NCI-H187 treated with DMSO at 0.1 percent for 48 hours (cell line): ENCODE results near the gene CHD5.
"Not testable (repeated sequence)": the region's sequence is repeated elsewhere in the genome, so short reads cannot be mapped to it uniquely, and the experiment has no call there.

Source experiments
- DNase-seq: peaks from one replicate; lab custom pipeline; 2025; lab: John Stamatoyannopoulos, UW

The CHD5 gene

DNA sequence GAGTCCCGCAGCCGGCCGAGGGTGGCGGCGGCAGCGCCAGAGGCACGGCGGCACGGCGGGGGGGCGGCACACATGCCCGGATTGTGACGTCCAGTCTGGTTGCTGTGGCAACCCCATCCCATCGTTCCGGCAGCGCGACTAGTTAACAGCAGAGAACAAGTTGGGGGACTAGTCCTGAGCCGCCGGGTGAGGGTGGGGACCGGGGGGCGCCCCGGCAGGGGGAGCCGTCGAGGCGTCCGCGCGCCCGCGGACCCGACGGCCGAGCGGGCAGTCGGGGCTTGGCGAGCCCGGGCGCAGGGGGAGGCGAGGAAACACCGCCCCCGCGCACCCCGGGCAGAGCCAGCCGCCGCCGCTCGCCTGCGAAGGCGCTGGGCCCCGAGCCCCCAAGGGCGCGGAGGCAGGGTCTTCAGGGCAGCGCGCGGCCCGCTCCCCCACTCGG, at the start of gene CHD5:
Gene CHD5 (minus strand): TSS at position 54 of the 439 bp plus-strand sequence. CDS start 298 bp downstream, outside the sequence.
- no peak for DNase-seq

DNA sequence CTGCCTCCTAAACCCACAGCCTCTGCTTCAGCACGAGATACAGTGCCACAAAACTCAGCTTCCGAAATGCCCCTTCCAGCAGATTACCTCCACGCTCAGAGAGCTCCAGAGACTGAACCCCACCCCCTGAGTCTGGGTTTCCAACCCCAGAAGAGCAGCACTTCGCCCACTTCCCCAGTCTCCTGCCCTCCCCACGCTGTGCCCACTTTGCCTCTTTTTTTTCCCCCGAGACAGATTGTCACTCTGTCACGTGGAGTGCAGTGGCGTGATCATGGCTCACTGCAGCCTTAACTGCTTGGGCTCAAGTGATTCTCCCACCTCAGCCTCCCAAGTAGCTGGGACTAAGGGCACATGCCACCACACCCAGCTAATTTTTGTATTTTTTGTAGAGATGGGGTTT, 45.5 kb upstream of the CHD5 start:
- DNase-seq: no peak

DNA sequence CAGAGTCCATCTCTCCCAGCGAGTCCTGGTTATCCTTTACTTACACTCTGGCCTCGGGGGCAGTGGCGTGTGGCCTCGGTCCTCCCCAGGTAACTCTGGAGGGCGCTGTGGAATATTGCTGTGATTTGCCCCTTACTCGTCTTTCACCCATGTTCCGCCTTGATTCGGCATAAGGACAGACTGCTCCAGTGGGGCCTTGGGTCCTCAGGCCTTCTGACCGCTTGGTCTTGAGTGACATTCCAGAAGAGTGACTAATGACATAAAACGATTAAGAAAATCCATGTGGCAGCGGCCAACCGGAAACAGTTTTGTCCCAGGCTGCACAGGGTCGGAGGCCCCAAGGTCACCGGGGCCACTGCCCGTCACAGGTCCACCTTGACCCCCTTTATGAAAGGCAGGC, 44.6 kb upstream of the CHD5 start:
- no peak for DNase-seq

DNA sequence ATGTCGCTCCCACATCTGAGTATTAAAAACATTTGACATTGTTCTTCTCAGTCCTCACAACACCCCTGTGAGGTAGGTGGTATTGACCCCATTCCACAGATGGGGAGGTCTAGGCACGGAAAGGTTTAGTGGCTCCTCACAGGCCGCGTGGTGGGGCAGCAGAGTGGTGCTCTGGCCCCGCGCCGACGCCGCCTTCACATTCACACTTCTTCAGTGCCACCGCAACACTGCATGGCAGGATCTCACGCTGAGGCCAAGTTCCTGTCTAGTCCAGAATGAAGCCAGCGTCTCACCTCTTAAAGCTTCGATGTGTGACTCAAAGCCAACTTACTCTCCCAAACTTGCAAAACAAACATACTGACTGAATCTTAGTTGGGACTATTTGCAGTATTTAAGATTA, 43.5 kb upstream of the CHD5 start:
- no peak for DNase-seq

DNA sequence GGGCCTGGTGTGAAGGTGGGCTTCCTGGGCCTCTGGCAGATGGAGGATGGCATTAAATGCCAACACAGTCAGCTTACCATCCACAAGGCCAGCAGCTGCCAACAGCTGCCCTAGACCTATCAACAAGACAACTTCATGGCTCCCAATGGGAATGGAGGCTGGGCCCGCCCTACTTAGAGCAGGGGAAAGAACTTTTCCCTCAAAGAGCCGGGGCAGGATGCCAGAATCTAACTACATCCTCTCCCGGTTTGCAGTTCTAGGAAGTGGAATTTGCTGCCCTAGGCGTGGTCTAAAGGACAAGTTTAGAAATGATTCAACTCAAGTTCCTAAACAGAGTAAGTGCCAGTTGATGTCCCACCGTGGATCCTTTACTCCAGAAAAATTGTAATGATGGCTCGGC, 42.5 kb upstream of the CHD5 start:
- DNase-seq: no peak

DNA sequence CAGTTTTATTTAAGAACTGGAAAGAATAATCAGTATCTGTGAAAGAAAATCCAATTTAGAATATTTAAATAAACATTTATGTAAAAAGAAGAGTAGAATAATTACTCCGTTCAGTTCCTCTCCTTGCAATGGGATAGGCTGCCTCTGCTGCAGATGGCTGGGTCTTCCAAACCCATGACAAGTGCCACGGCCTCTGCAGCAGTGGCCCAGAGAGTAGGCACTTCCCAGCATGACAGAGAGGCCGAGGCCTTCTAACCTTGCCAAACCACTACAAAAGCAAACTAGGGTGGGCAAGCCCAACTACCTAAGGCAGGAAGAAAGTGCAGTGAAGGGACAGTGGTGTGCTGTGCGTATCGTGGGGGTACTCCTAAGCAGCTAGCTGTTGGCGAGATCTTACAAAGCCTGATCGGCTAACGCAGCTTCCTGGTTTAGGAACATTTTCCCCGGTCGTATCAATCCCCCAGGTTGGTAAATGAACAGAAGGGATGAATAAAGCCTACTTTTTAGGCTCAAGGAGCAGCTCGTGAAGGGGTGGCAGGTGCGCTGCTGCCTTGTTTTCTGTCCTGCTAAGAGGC, 41.2 kb upstream of the CHD5 start:
- DNase-seq: no peak

DNA sequence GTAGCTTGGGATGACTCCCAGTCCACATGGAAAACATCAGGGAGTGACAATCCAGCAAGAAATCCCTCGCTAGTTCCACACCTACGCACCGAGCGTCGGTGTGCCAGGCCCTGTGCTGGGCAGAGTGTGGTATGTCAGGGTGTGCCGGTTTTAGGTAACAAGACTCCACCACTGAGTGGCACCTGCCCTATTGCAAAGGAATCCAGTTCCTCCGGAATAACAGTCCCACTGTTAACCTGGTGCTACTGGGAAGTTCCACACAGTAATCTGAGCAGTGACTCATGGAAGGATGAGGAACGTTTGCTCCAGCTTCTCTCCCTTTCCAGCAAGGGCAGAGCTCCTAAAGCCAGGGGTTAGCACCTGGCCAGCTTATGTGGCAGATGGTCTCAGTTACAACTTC, 40.1 kb upstream of the CHD5 start:
- DNase-seq: no peak

DNA sequence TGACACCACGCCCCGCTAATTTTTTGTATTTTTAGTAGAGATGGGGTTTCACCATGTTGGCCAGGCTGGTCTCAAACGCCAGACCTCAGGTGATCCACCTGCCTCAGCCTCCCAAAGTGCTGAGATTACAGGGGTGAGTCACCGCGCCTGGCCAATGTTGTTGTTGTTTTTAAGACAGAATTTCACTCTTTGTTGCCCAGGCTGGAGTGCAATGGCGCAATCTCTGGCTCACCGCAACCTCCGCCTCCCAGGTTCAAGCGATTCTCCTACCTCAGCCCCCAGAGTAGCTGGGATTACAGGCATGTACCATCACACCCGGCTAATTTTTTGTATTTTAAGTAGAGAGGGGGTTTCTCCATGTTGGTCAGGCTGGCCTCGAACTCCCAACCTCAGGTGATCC, 39.5 kb upstream of the CHD5 start:
- not testable (repeated sequence) for DNase-seq

DNA sequence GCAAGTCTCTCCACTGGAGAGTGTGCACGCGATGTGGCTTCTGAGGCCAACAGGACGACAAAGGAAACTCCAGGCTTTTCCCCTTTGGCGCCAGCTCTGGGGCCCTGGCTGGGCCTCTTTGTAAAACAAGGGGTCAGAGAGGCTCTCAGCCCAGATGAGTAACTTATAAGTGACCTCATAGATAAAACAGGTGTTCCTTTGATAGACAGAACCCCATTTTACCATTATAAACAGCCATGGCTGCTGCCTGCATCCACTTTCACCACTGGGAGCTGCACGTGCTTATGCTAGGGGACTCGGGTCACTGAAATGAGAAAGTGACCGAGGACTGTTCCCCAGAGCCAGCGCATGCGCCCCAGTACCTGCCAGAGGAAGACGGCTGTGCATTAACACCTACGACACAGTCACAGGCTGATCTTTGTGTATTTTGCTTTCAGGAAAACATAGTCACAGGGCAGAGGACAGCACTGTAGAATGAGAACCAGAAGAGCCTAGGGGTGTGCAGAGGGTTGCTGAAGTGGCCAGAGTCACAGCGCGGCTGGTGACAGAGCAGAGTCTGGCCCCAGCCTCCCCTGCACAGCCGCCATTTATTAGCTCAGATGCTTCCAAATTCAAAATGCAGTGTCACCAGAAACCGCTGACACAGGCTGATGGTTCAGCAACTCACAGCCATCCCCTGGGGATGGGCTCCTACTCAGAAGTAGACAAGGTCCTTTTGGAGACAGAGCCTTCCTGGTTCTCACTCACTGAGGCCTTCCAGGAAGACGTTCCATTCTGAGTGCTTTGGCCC, 38.4 kb upstream of the CHD5 start:
- no peak for DNase-seq

DNA sequence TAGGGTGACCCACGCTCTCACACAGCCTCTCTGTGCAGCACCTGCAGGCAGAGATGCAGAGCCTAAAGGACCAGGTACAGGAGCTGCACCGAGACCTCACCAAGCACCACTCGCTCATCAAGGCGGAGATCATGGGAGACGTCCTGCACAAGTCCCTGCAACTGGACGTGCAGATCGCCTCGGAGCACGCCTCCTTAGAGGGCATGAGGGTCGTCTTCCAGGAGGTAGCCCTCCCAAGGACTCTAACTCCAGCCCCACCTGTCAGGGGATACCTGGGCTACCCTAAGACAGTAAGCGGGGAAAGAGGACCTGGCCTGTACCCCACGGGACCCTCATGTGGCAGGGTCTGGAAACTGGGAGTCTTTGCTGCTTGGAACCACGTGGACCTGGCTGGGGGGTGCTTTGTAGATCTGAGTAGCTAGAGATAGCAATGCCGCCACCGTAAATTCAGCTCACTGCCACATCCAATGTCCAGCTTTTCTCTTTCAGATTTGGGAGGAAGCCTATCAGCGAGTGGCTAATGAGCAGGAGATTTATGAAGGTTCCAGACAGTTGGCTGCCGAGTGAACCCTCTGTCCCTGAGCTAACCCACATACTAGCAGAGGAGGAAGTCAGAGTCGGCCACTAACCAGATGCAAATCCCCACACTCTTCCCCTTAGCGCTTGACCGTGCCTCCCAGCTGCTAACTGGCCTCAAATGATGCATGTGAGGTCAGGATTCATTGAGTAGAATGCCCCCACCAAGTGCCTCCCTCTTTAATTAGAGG, 32.3 kb upstream of the CHD5 start:
- DNase-seq: no peak

DNA sequence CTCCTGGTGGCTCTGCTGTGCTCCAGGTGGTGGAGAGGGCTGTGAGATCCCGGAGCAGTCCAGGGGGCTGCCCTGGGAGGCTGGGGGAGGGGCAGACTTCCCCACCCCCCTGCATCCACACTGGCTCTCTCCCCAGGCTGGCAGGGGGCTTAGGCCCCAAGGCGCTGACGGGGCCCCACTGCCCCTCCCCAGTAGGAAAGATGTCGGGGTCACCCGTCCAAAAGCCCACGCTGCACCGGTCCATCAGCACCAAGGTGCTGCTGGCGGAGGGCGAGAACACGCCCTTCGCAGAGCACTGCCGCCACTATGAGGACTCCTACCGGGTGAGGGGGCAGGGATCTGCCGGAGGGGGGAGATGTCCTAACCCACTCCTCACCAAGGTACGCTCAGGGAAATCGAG, 31.6 kb upstream of the CHD5 start:
- DNase-seq: no peak

DNA sequence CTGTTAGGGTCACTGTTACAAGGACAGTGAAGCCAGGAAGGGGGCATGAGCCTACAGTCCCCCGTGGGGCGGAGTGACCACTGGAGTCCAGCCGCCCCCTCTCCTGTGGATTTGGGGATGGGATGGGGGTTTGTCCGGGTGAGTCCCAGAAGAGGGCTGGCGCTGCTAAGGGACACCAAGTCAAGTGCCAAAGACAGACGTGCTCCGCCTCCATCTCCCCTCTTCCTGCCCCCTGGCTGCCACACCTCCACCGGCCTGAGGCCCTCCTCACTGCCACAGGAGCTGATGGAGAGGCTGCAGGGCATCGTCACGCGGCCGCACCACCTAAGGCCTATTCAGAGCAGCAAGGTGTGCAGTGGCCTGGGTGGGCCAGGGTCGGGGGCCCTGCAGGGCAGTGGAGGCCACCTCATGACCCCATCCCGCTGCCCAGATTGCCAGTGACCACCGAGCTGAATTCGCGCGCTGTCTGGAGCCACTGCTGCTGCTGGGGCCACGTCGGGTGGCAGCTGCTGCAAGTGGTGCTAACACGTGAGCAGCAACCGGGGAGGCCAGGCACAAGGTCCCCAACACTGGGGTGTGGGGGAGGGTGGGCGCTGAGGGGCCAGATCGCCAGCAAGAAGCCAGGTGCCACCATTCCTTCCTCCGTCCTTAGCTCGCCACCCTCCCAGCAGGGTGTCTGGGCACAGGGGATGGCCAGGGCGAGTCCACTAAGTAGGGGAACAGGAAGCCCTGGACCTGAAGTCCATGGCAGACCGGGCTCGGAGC, 30.7 kb upstream of the CHD5 start:
- no peak for DNase-seq

DNA sequence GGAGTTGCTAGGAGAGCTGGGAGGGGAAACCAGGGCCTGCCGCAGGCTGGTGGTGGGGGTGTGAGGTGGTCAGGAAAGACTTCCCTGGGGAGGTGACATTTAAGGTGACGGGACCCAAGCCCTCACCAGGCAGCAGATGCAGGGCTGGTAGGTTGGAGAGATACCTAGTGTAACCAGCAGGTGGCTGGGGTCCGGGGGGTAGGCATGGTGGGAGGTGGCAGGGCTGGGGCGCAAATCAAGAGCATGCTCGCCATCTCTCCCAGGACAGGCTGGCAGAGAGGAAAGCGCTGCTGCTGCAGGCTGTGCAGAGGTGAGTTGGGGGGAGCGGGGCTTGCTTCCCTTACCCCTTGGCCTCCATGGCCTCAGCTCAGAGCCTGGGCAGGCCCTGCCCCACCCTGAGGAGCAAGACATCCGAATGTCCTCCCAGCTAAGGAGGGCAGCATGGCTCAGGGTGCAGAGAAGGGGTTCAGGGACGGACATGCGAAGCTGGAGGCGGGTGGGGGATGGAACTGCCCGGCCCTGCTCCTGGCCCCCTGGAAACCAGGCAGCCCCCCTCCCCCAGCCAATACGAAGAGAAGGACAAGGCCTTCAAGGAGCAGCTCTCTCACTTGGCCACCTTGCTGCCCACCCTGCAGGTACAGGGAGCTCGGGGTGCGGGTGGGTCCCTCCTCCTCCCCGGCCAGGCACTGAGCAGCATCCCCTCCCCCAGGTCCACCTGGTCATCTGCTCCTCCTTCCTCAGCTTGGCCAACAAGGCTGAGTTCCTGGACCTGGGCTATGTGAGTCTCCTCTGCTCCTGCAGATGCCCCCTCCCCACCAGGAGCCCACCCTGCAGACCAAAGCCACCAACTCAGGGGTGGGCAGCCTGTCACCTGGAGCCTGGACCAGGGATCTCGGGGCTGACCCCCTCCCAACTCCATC, 29.8 kb upstream of the CHD5 start:
- no peak for DNase-seq

DNA sequence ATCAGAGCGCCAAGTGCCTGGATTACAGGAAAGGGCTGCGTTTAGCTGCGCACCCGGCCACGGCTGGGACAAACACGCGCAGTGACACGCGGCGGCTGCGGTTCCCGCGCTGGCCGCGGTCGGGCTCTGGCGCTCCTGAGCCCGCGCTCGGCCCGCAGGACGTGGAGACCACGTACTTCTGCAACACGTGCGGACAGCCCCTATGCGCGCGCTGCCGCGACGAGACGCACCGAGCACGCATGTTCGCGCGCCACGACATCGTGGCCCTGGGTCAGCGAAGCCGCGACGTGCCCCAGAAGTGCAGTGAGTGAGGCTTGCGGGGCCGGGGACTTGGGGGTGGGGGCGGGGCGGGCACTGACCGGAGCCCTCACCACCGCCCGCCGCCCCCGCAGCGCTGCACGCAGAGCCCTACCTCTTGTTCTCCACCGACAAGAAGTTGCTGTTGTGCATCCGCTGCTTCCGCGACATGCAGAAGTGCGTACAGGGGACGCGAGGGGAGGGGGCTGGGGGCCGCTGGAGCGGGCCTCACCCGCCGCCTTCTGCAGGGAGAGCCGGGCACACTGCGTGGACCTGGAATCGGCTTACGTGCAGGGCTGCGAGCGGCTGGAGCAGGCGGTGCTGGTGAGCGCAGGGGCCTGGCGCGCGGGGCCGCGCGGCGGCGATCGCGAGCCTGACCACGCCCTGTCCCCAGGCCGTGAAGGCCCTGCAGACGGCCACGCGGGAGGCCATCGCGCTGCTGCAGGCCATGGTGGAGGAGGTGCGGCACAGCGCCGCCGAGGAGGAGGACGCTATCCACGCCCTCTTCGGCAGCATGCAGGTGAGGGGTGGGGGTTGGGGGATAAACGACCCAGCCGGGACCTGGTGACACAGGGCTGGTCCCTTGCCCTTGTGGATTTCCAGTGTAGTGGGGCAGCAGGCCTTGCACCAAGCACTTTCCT, 28.9 kb upstream of the CHD5 start:
- no peak for DNase-seq

DNA sequence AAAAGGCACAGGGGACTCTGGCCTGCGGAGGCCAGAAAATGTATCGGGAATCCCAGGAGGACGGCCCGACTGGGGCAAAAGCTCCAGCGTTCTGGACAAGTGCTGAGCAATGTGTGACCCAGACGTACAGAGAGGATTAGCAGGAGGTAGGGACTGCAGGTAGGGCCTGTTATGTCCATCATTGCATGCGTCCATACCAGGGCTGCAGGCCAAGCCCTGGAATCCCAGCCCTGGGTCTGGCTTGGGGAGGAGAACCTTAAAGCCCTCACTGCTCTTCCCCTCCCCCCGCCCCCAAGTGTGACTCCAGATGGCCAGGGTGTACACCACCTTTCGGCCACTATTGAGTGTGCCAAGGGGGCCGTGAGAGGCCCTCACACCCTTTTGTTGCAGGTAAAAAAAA, 27.8 kb upstream of the CHD5 start:
- no peak for DNase-seq

DNA sequence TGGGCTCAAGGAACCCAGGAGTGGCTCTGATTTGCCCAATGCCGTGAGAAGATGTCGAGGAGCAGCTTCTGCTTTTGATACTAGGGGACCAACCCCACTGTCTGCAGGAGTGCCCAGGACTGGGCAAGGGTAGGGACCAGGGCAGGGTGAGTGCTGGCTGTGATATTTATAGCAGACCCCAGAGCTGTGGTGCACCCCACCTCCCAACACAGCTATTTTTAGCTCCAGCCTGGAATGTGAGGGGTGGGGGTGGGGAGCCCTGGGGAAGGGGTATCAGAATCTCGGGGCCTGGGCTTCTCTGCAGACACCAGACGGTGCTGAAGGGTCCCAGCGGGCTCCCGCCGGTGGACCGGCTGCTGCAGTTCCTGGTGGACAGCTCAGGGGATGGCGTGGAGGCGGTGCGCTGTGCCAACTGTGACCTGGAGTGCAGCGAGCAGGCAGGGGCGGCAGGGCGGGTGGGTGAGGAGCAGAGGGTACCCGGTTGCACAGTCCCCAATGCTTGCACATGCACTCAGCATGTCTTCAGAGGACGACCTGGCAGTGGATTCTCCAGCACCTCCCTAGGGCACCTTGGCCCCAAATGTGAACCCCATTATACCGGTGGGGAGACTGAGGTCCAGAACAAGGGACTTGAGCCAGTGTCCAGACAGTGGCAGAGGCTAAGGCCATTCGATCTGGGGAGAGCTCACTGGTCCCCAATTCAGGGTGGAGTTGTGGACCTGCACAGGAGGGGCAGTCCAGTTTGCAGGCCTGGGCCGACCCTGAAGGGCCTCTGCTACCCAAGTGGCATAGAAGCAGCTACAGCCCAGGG, 27.2 kb upstream of the CHD5 start:
- DNase-seq: no peak

DNA sequence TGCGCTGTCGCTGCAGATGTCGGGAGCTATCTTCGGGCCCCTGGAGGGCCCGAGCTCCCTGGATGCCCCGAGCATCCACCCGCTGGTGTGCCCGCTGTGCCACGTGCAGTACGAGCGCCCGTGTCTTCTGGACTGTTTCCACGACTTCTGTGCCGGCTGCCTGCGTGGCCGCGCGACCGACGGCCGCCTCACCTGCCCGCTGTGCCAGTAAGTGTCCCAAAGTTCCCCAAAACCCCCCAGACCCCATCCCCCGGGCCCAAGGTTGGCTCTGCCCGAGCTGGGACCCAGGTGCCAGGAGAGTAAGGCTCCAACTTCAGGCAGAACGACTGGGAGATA, 26.4 kb upstream of the CHD5 start:
- no peak for DNase-seq

DNA sequence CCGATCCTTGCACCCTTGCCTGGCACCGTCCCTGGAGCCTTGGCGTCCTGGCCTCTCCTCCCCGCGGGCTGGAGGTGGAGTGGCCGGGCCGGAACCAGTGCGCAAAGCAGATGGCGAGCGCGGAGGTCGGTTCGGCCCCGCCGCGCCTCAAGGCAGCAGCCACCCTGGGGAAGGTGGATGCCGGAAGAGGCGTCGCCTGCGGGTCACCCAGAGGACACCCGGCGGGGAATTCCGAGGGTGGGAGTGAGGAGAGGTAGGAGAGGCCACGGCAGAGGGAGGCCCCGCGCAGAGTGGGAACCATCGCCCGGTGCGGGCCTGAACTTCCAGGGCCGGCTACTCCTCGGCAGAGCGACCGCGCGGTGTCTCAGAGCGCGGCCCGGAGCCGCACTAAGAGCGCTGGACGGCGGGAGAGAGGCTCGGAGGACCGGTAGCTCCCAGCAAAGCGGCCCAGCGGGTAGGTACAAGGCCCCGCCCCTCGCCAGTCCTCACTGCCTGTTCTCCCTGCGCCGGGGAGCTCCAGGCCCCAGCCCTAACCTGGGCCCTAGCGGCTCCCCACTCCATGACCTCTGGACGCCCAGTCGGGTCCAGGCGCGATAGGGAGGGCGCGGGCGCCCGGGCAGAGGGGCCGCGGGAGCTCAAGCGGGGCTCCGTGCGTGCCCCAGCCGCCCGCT, 25.9 kb upstream of the CHD5 start, which contains the start of gene RNF207:
Gene RNF207 (plus strand): TSS at position 271 of the 671 bp plus-strand sequence. CDS start 417 bp downstream, outside the sequence.
- no peak for DNase-seq

DNA sequence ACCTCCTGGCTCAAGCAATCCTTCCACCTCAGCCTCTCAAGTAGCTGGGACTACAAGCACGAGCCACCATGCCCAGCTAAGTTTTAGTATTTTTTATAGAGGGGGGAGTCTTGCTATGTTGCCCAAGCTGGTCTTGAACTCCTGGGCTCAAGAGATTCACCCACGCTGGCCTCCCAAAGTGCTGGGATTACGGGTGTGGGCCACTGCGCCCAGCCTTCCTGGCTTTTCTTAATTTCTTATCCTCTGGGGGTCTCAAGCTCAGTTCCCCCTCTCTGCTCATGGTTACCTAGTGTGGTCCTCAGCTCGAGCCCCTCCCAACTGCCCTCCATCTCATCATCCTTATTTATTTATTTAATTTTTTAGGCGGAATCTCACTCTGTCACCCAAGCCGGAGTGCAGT, 22.1 kb upstream of the CHD5 start:
- no peak for DNase-seq
